ENCODE data around the gene SPG7. TPM values are rescaled to one million over a fixed set of nuclear protein-coding genes. Genes with fewer than 3 reads are reported as not detected.

The SPG7 gene
- total RNA-seq, 4 donors from 2014 or later: 66.6 to 208 (median 144) TPM

DNA sequence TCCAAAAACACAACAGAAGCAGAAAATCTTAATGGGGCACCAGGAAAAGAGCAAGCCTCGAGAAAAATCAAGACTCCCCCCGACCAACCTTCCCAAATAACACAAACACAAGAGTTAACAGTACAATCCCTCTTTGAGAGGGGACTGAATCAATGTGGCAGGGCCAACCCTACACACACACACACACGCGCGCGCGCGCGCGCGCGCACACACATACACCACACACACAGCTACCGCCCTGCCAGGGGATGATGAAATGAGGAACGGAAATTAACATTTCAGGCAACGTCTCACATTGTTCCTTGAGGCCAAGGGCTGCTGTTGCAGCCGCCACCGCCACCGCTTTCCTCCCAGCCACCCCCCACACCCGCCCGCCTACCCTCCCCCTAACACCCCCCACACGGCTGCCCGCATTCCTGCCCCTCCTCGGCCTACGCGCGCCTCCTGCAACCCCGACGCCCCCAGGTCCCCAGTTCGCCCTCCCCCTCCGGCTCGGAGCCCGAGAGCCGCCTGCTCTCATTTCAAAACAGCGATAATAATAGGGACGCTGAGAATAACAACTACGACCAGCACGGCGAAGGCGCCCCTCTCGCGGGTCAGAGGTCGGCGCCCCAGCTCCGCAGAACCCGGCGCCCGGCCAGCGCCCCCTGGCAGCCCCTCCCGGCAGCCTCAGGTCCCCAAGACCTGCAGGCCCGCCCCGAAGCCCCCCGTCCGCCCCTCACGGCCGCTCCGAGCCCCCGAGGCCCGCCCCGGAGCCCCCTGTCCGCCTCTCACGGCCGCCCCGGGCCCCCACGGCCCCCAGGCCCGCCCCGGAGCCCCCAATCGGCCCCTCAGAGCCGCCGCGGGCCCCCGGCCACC lies 18.9 kb upstream of the SPG7 start:
- H3K4me3 ChIP-seq: peak overlapping the region; percentile 56 to 99
- no peaks in the 10 kb centered on the region for H3K36me3 ChIP-seq
- peak; percentile 83 to 88 for DNase-seq
- peak overlapping the region; percentile 96 for H3K27ac ChIP-seq
- H3K27me3 ChIP-seq: no peaks in the 10 kb centered on the region
- H3K9me3 ChIP-seq: no peaks in the 10 kb centered on the region
- H3K4me1 ChIP-seq: peaks cover 0 to 9% of the 10 kb centered on the region in 2 donors
- TF ChIP-seq CTCF (IDR thresholded peaks at IDR 0.05): peak in 2 of 4 experiments; percentile 37 to 50
- TF ChIP-seq POLR2A (IDR thresholded peaks at IDR 0.05): peak in 1 of 2 donors; percentile 37
- intact Hi-C loops (cut with DNase I; ENCODE audit: low total_unique reads): no loop called here

DNA sequence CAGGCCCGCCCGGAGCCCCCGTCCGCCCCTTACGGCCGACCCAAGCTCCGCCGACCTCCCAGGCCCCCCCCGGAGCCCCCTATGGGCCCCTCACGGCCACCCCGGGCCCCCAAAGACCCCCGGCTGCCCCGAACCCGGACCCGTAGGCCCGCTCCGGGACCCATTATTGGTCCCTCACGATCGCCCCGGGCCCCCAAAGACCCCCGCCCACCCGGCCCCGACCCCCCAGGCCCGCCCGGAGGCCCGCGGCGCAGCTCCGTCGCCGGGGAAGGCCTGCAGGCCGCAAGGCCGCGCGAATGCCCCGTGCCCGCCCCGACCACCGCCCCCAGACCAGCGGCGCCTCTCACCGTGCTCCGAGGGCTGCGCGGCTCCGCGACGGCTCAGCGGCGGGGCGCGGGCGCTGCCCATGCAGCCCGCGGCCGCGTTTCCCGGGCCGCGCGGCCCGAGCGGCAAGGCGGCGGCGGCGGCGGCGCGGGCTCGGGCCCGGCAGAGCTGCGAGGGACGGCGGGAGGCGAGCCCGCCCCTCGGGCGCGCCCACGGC lies 18.2 kb upstream of the SPG7 start:
- Histone ChIP-seq H3K4me1 (peaks cover 0 to 9% of the 10 kb centered on the region in 2 donors), H3K36me3 (no peaks in the 10 kb centered on the region), H3K9me3 (no peaks in the 10 kb centered on the region), H3K27me3 (no peaks in the 10 kb centered on the region), H3K27ac (peak overlapping the region; percentile 96), H3K4me3 (peak overlapping the region; percentile 56 to 99)
- TF ChIP-seq CTCF (IDR thresholded peaks at IDR 0.05): no peak
- no peak for TF ChIP-seq POLR2A (IDR thresholded peaks at IDR 0.05)
- intact Hi-C loops (cut with DNase I; ENCODE audit: low total_unique reads): no loop called here
- peak in 1 of 2 donors; percentile 37 for DNase-seq

DNA sequence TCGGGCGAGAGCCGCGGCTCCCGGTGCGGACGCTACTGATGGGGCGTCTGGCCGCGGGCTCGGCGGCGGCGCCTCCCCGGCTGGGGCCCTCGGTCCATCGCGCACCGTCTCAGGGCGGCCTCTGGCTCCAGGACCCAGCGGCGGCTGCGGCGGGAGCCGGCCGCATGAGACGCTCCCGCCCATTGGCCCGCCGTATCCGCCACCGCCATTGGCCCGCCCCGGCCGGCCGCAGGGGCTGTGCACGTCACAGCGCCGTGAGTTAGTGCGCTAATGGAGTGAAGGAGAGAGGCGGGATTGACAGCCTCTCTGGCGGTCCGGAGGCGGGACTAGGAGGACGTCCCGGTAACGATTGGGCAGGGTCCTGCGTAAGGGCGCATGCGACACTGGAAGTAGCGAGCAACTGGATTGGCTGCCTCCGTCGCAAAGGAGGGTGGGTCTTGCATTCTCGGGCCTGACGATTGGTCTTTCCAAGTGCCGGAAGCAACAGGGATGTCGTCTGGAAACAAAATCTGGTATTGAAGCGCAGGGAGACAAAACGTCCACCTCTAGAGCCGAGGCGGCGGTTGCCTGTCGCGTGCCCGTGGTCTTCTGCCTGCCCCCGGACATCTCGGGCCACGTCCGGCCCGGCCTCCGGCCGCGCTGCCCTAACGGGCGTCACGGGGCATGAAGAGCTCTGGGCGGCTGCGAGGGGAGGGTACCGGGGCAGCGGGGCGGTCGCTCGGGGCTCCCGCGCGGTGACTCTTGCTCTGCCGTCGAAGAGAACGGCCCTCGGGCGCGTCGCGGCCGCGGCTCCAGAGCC lies 17.6 kb upstream of the SPG7 start, which contains the start of gene ANKRD11:
Gene ANKRD11, minus strand, starts transcription at position 123 of the 799 bp plus-strand sequence. CDS start 173,542 bp downstream, outside the sequence.
- H3K4me3 ChIP-seq: peak within 1 kb of the TSS; percentile 70 to 99
- no peaks in the 10 kb centered on the region for H3K27me3 ChIP-seq
- H3K4me1 ChIP-seq: peaks cover 0 to 9% of the 10 kb centered on the region in 2 donors
- no peaks in the 10 kb centered on the region for H3K9me3 ChIP-seq
- TF ChIP-seq POLR2A (IDR thresholded peaks at IDR 0.05) (peak; percentile 82 to 95), CTCF (IDR thresholded peaks at IDR 0.05) (peak in 1 of 4 experiments; percentile 14)
- peak; percentile 99 for DNase-seq
- intact Hi-C loops (cut with DNase I; ENCODE audit: low total_unique reads): no loop called here
- H3K27ac ChIP-seq: peak within 1 kb of the TSS; percentile 96
- H3K36me3 ChIP-seq: no peaks in the 10 kb centered on the region

DNA sequence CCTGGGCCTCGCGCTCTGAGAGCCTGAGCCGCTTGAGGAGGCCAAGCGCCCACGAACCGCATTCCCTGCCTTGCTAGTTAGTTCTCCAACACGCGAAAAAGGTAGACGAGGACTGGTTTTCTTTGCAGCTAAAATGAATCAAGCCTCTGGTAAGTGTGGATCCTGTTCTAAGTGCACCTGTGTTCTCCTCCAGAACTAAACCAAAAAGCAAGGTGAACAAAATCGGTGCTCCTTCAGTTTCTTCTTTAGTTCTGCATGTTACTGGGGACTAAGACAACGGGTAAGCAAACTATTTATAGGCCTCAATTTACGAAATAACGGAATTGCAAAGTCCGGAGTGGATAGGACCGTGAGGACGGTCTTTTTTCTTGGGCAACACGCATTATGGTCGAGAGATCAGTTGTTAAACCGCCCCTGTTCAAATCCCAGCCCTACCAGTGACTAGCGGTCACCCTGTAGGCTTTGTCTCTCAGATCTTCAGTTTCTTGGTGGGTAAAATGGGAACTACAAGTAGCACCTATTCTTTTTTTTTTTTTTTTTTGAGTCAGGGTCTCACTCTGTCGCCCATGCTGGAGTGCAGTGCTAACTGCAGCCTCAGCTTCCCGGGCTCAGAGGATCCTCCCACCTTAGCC lies 16.8 kb upstream of the SPG7 start:
- H3K27ac ChIP-seq: peak overlapping the region; percentile 80 to 95
- intact Hi-C loops (cut with DNase I; ENCODE audit: low total_unique reads): no loop called here
- no peaks in the 10 kb centered on the region for H3K36me3 ChIP-seq
- no peaks in the 10 kb centered on the region for H3K9me3 ChIP-seq
- DNase-seq: no peak
- H3K27me3 ChIP-seq: no peaks in the 10 kb centered on the region
- peak overlapping the region; percentile 70 to 99 for H3K4me3 ChIP-seq
- H3K4me1 ChIP-seq: peaks cover 0 to 9% of the 10 kb centered on the region in 2 donors
- TF ChIP-seq CTCF (IDR thresholded peaks at IDR 0.05) (no peak), POLR2A (IDR thresholded peaks at IDR 0.05) (no peak)
